Stomach (tissue), 4 donors: ENCODE measurements around the gene PRR15L.

ENCODE experiments used
- CTCF ChIP-seq, 7 experiments: fragments of 450-650 bp in 4 of 7; fragments of 200-600 bp in 3 of 7; sonication (generic) in 3 of 7; IDR thresholded peaks; one replicate each; pipeline ENCODE4 v1.5.1; 2016 to 2019; ENCODE audit warnings: antibody characterized with exemption in 7 of 7, control low read depth in 2 of 7, mild to moderate bottlenecking in 1 of 7
- EP300 ChIP-seq: sonication (generic); formaldehyde crosslinking; IDR thresholded peaks from one replicate; pipeline ENCODE4 v1.6.1; 2017; ENCODE audit warnings: antibody characterized with exemption
- POLR2A ChIP-seq, 4 donors: fragments of 450-650 bp; IDR thresholded peaks; one replicate each; pipeline ENCODE4 v1.6.1; 2016; ENCODE audit warnings: antibody characterized with exemption in 4 of 4, control low read depth in 2 of 4, mild to moderate bottlenecking in 1 of 4, moderate library complexity in 1 of 4
- POLR2AphosphoS5 ChIP-seq, 3 donors: sonication (generic); formaldehyde crosslinking; IDR thresholded peaks; one replicate each; pipeline ENCODE4 v1.6.1; 2016; ENCODE audit warnings: antibody characterized with exemption in 3 of 3

DNA sequence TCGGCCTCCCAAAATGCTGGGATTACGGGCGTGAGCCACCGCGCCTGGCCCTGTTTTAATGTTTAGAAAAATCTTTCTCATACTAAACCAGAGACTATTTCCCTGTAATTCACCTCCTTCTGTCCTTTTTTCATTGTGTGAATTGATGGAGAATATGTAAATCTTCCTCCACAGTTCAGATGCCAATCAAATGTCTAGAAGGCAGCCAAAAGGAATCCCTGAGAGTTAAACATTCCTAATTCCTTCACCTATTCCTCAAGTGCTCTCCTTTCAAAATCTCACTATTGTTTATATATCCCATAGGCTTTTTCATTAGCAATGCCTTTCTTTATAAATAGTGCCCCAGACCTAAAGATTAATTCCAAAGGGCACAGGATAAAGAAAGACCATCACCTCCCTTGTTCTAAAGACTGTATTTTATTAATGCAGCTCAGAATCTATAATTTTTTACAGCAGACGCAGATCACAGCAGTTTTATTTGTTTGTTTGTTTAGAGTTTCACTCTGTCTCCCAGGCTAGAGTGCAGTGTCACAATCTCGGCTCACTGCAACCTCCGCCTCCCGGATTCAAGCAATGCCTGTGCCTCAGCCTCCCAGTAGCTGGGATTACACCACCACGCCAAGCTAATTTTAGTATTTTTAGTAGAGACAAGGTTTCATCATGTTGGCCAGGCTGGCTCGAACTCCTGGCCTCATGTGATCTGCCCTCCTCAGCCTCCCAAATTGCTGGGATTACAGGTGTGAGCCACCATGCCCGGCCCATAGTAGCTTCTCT lies 49.4 kb upstream of the PRR15L start:
- TF ChIP-seq CTCF (IDR thresholded peaks at IDR 0.05): no peak
- TF ChIP-seq POLR2A (IDR thresholded peaks at IDR 0.05): no peak
- no peak for TF ChIP-seq POLR2AphosphoS5 (IDR thresholded peaks at IDR 0.05)
- no peak for TF ChIP-seq EP300
